OCI-LY1 (cell line): ENCODE measurements around the gene GRIA1.

Experiments used
- H2AFZ ChIP-seq: fragments of 200-600 bp; sonication (generic), shearing (Covaris generic); 2 replicates; pipeline ENCODE4 v1.6.0; 2014; ENCODE audit warnings: antibody characterized with exemption, mild to moderate bottlenecking, low read length
- H3F3A ChIP-seq: fragments of 200-600 bp; sonication (generic), shearing (Covaris generic); 2 replicates; pipeline ENCODE4 v1.6.0; 2014; ENCODE audit warnings: mild to moderate bottlenecking, antibody characterized with exemption, low read length, moderate library complexity; ENCODE audit not compliant: insufficient read depth
- H3K27ac ChIP-seq: fragments of 200-600 bp; sonication (generic); 2 replicates; pipeline ENCODE4 v1.5.1; 2014; ENCODE audit warnings: low read length, mixed run types, mild to moderate bottlenecking, low read depth; ENCODE audit not compliant: poor library complexity, severe bottlenecking
- H3K27me3 ChIP-seq: fragments of 200-600 bp; sonication (generic); 2 replicates; pipeline ENCODE4 v1.6.0; 2014; ENCODE audit warnings: antibody characterized with exemption, mild to moderate bottlenecking, low read length, moderate library complexity; ENCODE audit not compliant: insufficient read depth
- H3K36me3 ChIP-seq: fragments of 200-600 bp; sonication (generic); 2 replicates; pipeline ENCODE4 v1.6.1; 2014; ENCODE audit warnings: mild to moderate bottlenecking, antibody characterized with exemption, low read length, moderate library complexity, mixed read lengths; ENCODE audit not compliant: insufficient read depth
- H3K4me1 ChIP-seq: fragments of 200-600 bp; sonication (generic); 2 replicates; pipeline ENCODE4 v1.5.1; 2014; ENCODE audit warnings: mild to moderate bottlenecking, low read length, moderate library complexity; ENCODE audit not compliant: insufficient read depth, severe bottlenecking
- H3K4me2 ChIP-seq: fragments of 200-600 bp; sonication (generic), shearing (Covaris generic); 2 replicates; pipeline ENCODE4 v1.6.1; 2014; ENCODE audit warnings: low read length
- H3K4me3 ChIP-seq: fragments of 200-600 bp; sonication (generic); 2 replicates; pipeline ENCODE4 v1.5.1; 2014; ENCODE audit warnings: low read length, low read depth, mild to moderate bottlenecking, mixed read lengths; ENCODE audit not compliant: poor library complexity, severe bottlenecking
- H3K79me2 ChIP-seq: fragments of 200-600 bp; shearing (Covaris generic); 2 replicates; pipeline ENCODE4 v1.6.1; 2016; ENCODE audit warnings: mixed run types, low read length, mixed read lengths; ENCODE audit not compliant: insufficient read depth
- H3K9ac ChIP-seq: fragments of 200-600 bp; sonication (generic), shearing (Covaris generic); 2 replicates; pipeline ENCODE4 v1.6.1; 2014; ENCODE audit warnings: mild to moderate bottlenecking, low read length, mixed read lengths
- H3K9me2 ChIP-seq: fragments of 200-600 bp; sonication (generic), shearing (Covaris generic); 2 replicates; pipeline ENCODE4 v1.6.1; 2014; ENCODE audit warnings: low read depth, mild to moderate bottlenecking, low read length, mixed read lengths
- H3K9me3 ChIP-seq: fragments of 200-600 bp; shearing (Covaris generic); 2 replicates; pipeline ENCODE4 v1.6.1; 2014; ENCODE audit warnings: low read length, mixed read lengths
- H4K20me1 ChIP-seq: fragments of 200-600 bp; sonication (generic), shearing (Covaris generic); 2 replicates; pipeline ENCODE4 v1.6.0; 2016; ENCODE audit warnings: mild to moderate bottlenecking, low read length; ENCODE audit not compliant: insufficient read depth
- CTCF ChIP-seq: fragments of 200-600 bp; sonication (generic), shearing (Covaris generic); IDR thresholded peaks from 2 replicates; pipeline ENCODE4 v1.5.1; 2017; ENCODE audit warnings: mild to moderate bottlenecking, antibody characterized with exemption, low read length, moderate library complexity, mixed read lengths
- EZH2 ChIP-seq: fragments of 200-600 bp; sonication (generic), shearing (Covaris generic); IDR thresholded peaks from 2 replicates; pipeline ENCODE4 v1.8.0; 2017; ENCODE audit warnings: borderline replicate concordance, mixed run types, mild to moderate bottlenecking, antibody characterized with exemption, low read length, moderate library complexity, mixed read lengths

The GRIA1 gene

GRCh38 chr5:153640293-153640692 lies 149.8 kb downstream of the GRIA1 start:
- Histone ChIP-seq H3K9ac (no peak overlapping the region), H3K9me2 (no peaks in the 10 kb centered on the region), H3K27me3 (no peaks in the 10 kb centered on the region), H3K4me2 (no peak overlapping the region), H3F3A (no peaks in the 10 kb centered on the region), H3K36me3 (no peaks in the 10 kb centered on the region), H3K4me1 (no peaks in the 10 kb centered on the region), H4K20me1 (no peaks in the 10 kb centered on the region), H3K4me3 (no peak overlapping the region), H2AFZ (no peak overlapping the region), H3K9me3 (no peaks in the 10 kb centered on the region), H3K79me2 (no peaks in the 10 kb centered on the region), H3K27ac (no peak overlapping the region)
- no peak for TF ChIP-seq EZH2
- TF ChIP-seq CTCF = no peak

- H3K36me3 ChIP-seq = no peaks in the 10 kb centered on the region
- H3K4me3 ChIP-seq = no peak overlapping the region
- H3K9ac ChIP-seq = no peak overlapping the region
Observed at GRCh38 chr5:153641183-153641688, 150.8 kb downstream of the GRIA1 start.

GRCh38 chr5:153654504-153655200 lies 164.2 kb downstream of the GRIA1 start:
- no peak overlapping the region for H3K4me2 ChIP-seq
- H3K9ac ChIP-seq = no peak overlapping the region
- no peak overlapping the region for H3K27ac ChIP-seq
- no peaks in the 10 kb centered on the region for H3K9me2 ChIP-seq
- H3K79me2 ChIP-seq = no peaks in the 10 kb centered on the region
- TF ChIP-seq EZH2 (no peak), CTCF (no peak)
- H3K9me3 ChIP-seq = no peaks in the 10 kb centered on the region
- H3K36me3 ChIP-seq = no peaks in the 10 kb centered on the region
- H4K20me1 ChIP-seq = no peaks in the 10 kb centered on the region
- H3K27me3 ChIP-seq = no peaks in the 10 kb centered on the region
- H3F3A ChIP-seq = no peaks in the 10 kb centered on the region
- no peaks in the 10 kb centered on the region for H3K4me1 ChIP-seq
- no peak overlapping the region for H2AFZ ChIP-seq
- no peak overlapping the region for H3K4me3 ChIP-seq

More at GRCh38 chr5:153641183-153641688, 150.8 kb downstream of the GRIA1 start:
- Histone ChIP-seq H3F3A (no peaks in the 10 kb centered on the region), H4K20me1 (no peaks in the 10 kb centered on the region), H3K79me2 (no peaks in the 10 kb centered on the region), H3K9me2 (no peaks in the 10 kb centered on the region), H2AFZ (no peak overlapping the region), H3K4me2 (no peak overlapping the region), H3K27ac (no peak overlapping the region), H3K4me1 (no peaks in the 10 kb centered on the region), H3K9me3 (no peaks in the 10 kb centered on the region), H3K27me3 (no peaks in the 10 kb centered on the region)
- TF ChIP-seq EZH2 = no peak
- no peak for TF ChIP-seq CTCF
